Measurements from ENCODE around the gene SPG7.

SPG7 gene

DNA sequence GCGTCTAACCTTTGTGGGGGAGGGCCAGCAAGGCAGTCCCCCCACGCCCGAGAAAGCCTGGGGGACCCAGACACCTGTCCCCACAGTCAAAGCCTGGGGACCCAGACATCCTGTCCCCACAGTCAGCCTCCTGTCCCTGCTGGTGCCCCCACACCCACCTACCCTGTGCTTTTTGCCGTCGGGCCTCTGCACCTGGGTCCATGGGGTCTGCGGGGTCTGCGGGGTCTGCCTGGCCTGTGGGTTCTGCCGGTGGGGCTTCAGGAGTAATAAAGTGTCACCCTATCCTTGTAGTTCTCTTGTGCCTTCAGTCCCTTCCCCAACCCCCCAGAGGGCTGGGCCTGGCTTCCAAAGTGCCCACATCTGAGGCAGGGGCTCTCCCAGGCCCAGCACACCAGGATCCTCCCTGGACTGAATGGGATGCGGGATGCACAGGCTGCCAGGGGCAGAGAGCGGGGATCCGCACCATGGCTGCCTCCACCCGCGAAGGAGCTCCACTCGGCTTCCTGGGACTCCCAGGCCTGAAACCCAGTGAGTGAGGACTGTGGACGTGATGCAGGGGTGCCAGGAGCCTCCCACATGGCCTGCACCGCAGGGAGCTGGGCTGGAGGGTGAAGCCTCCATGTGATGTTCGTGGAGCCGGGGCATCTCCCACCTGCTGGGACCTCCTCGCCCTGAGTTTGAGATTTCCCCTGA lies 88.9 kb downstream of the SPG7 start:
- FAIRE-seq (no peak), DNase-seq (ENCODE audit: low spot score) (no peak)

DNA sequence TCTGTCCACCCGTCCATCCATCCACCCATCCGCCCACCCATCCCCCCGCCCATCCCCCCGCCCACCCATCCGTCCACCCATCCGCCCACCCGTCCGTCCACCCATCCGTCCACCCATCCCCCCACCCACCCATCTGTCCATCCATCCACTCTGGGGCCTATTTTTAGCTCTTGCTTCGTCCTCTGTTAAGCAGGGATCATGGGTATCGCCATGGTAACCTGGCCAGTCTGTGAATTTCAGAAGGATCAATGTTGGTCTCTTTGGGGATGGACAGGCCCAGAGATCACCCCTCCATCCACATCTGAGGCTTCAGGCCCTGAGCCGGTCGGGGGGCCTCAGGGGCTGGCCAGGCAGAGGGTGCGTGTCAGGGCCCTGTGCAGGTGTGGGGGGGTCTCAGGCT lies 90.0 kb downstream of the SPG7 start:
- DNase-seq (ENCODE audit: low spot score) (no peak), FAIRE-seq (no peak)

- FAIRE-seq (peak; percentile 20), DNase-seq (ENCODE audit: low spot score) (no peak)
These were observed 91.3 kb downstream of the SPG7 start for GRCh38 chr16:89599451-89599858.

DNA sequence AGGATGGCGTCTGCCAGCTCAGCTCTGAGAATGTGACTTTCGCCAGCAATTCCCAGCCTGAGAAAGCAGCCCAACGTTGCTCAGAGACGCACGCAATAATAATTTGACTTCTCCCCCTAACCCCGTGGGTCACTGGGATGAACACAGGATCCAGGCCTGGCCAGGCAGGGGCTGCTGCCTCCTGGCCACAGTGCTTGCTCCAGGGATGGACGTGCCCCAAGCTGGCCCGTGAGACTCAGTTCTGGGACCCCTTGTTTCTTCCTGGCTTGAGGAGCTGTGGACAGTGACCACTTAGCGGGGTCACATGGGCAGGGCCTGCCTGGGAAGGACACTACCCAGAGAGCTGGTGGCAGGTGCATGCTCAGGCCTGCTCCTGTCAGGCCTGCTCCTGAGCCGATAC lies 91.7 kb downstream of the SPG7 start:
- DNase-seq (ENCODE audit: low spot score) (no peak), FAIRE-seq (no peak)

GRCh38 chr16:89600427-89600826 lies 92.2 kb downstream of the SPG7 start:
- FAIRE-seq (no peak), DNase-seq (ENCODE audit: low spot score) (no peak)

DNA sequence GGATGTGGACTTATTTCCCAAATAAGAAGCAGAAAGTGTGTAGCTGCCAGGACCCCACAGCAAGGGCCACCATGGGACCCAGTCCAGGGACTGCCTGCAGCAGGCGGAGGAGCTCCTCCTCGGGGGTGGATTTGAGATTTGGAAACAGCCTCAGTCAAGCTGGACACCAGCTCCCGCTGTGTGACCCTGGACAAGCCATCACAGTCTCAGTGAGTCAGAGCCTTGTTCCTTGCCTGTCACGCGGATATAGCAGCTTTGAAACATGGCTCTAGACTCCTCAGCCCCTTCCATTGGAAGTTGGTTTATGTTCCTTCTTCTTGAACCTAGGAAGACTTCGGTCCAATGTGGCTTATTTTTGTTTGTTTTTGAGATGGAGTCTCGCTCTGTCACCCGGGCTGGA lies 92.8 kb downstream of the SPG7 start:
- no peak for FAIRE-seq
- DNase-seq (ENCODE audit: low spot score), result no peak

DNA sequence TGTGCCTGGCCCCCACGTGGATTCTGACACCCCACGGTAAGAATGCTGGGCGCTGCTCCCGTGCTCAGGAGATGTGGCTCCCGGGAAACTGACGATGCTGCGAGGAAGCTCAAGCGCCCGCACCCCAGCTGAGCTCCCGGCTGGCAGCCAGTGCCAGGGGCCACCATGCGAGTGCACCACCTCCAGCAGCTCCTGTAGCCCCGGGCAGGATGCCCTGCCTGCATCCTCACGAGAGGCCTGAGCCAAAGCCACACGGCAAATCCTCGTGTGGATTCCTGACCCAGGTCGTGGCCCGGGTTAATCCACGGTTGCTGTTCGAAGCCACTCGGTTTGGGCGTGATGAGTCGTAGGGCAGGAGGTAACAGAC lies 93.7 kb downstream of the SPG7 start:
- FAIRE-seq (no peak), DNase-seq (ENCODE audit: low spot score) (no peak)

DNA sequence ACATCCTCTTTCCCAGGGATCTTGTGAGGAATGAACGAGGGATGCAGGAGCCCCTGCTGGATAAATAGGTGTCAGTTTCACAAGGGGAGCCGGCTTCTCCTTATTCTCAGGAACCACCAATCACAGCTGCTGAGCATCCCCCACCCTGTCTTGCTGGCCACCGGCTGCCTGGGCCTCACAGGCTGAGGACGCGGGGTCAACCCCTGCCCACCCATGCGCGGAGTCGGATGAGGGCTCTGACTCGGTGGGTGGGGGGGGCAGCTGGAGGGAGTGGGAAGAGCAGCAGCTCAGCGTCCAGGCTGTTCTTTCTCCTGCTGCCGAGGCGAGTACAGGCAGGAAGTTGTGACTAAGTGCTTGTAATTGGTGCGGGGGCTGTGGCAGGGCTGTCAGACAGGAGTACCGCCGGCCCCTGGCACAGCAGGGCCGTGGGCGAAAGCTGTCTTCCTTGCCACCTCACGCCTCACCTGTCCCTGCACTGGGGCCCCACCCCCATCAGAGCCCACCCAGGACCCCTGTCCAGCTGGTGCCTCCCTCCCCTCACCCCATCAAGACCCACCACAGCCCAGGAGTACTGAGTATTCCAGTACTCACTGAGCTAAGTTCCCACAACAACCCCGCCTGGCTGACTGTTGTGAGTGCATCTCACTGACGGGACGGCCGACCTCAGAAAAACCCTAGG lies 94.2 kb downstream of the SPG7 start:
- FAIRE-seq, result peak; percentile 96

DNA sequence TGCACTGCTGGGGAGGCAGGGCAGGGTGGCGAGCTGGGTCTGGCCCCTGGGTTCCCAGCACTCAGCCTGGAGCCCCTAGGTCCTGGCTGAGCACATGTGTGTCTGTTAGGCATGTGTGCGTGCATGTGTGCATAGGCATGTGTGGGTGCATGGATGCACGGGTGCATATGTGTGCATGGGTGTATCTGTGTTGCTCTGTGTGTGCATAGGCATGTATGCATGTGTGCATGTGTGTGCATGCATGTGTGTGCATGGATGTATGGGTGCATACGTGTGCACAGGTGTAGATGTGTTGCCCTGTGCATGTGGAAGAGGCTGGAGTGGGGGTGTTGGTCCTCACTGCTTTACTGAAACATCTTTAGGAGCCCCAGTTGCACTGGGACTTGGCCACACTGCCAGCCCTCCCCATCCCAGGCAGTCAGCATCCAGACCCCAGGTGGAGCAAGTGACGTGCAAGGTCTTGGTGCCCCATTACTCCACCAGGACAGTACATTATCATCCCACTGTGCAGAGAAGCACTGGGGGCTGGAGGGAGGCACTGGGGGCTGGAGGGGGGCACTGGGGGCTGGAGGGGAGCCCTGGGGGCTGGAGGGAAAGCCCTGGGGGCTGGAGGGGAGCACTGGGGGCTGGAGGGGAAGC lies 94.9 kb downstream of the SPG7 start:
- peak; percentile 94 for FAIRE-seq
- no peak for DNase-seq (ENCODE audit: low spot score)

More for the DNA sequence above, 94.2 kb downstream of the SPG7 start:
- peak; percentile 91 for DNase-seq (ENCODE audit: low spot score)

DNA sequence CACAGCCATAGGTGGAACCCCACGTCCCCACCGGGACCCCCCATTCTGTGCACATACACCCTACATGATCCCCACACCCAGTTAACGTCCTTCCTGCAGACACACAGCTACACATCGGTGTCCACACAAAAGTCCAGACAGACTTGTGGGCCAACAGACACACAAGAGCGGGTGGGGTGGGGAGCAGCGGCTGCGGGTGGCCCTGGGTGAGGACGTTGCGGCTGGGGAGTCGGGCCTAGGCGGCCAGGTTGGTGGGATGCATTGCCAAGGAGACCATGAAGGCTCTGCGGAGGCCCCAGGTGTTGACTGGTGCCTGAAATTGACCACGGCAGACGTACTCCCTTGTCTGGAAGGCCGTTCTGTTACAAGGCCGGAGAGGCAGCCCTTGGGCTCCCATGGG lies 96.6 kb downstream of the SPG7 start:
- FAIRE-seq, result no peak
- DNase-seq (ENCODE audit: low spot score), result no peak

DNA sequence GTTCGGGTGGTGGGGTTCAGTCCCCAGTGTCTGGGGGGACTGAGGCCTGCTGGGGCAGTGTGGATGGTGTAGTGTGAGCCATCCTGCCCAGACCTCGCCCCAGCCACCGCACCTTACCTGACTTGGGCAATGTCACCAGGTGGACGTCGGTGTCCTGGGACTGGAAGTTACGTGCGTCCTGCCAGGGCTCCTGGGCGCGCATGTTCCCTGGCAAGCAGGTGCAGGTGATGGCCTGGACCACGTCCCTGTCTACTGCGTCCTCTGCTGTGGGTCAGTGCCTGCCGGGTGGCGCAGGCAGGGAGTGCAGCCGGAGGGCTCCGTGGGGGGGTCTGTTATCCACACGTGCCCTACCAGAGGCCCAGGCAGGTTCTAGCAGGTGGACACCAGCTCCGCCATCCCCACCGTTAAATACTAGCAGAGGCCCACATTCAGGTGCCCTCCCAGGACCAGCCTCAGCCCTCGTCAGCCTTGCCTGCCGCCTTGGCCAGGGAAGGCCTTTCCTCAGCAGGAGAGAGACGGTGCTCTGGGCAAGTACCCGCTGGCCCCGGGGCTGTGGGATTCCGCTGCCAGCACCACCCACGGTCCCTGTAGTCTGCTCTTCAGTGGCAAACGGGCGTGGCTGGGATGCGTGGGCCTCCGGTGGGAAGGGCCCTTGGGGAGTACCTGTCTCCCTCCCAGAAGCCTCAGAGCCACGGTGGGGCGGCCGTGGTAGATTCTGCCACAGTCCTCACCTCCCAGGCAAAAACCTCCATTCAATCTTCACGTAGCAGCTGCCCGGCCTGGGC lies 97.2 kb downstream of the SPG7 start:
- no peak for FAIRE-seq
- DNase-seq (ENCODE audit: low spot score), result no peak

DNA sequence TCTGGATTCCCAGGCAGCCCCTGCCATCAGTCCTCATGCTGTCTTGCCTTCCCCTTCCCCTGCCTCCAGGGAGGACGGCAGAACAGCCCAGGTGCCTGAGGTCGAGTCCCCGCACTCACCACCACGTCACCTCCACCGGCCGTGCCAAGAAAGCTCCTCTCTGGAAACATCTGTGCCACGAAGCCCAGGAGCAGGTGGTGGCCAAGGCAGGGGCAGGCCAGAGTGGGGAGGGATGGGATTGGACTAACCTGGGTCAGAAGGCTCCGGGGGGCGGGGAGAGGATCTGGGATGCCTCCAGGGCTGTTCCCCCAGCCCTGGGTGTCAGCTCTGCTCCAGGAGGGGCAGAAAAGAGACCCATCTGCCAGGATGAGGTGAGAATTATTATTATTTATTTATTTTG lies 97.8 kb downstream of the SPG7 start:
- FAIRE-seq, result no peak

More for the DNA sequence above, 97.8 kb downstream of the SPG7 start:
- DNase-seq (ENCODE audit: low spot score), result no peak

Data from urothelium cell line (cell line).